ENCODE results near the gene MAB21L4. TPM values are rescaled to one million over a fixed set of nuclear protein-coding genes. Genes with fewer than 3 reads are reported as not detected.

The MAB21L4 gene
- total RNA-seq, 1 donor from 2014 or later: 2.1 TPM

DNA sequence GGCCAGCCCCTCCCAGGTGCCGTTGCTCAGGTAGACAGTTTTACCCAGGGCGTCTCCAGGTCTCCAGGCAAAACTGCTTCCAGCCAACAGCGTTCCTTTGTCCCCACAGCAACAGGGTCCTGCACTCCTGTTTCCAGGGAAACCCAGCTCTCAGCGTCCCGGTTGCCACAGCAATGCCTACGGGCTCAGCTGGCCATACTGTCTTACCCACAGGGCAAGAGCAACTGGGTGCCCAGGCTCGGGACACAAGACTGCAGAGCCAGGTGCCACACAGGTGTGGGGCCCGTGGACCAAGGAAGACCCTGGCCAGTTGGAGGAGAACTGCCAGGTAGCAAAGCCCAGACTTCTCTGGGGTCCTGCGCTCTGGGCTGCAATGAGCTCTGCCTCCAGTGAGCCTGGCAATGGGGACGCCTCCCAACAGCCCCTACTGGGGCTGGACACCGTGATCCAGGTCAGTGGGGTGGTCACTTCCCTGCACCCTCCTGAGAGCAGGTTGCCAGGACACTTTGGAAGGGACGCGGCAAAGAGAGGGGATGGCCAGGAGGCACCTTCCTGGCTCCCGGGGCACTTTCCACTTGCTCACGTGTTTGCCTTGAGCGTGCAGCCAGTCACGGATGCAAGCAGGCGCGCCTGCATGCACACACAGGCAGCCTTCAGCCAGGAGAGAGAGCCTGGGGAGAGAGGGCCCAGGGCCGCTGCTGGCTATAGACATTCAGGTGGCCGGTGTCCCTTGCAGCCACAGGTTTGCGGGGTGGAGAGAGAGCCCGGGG, 10.4 kb upstream of the MAB21L4 start, which contains the start of gene CROCC2:
TSS of gene CROCC2 (plus strand) at position 196 of the 770 bp plus-strand sequence. CDS start at position 374, 178 bp downstream.
- DNase-seq (ENCODE audit: low read depth): no peak
- no peaks in the 10 kb centered on the region for H3K36me3 ChIP-seq (ENCODE audit: control insufficient read depth, insufficient read depth, low read length)
- peaks cover 30% of the 10 kb centered on the region for H3K27me3 ChIP-seq (ENCODE audit: control insufficient read depth, insufficient read depth, low read length)
- no peak within 1 kb of the TSS for H3K4me3 ChIP-seq (ENCODE audit: low read depth, low read length)
- TF ChIP-seq, protein P1, sequence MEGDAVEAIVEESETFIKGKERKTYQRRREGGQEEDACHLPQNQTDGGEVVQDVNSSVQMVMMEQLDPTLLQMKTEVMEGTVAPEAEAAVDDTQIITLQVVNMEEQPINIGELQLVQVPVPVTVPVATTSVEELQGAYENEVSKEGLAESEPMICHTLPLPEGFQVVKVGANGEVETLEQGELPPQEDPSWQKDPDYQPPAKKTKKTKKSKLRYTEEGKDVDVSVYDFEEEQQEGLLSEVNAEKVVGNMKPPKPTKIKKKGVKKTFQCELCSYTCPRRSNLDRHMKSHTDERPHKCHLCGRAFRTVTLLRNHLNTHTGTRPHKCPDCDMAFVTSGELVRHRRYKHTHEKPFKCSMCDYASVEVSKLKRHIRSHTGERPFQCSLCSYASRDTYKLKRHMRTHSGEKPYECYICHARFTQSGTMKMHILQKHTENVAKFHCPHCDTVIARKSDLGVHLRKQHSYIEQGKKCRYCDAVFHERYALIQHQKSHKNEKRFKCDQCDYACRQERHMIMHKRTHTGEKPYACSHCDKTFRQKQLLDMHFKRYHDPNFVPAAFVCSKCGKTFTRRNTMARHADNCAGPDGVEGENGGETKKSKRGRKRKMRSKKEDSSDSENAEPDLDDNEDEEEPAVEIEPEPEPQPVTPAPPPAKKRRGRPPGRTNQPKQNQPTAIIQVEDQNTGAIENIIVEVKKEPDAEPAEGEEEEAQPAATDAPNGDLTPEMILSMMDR (IDR thresholded peaks at IDR 0.05; ENCODE audit: insufficient read depth, low read length, poor library complexity, severe bottlenecking): no peak

DNA sequence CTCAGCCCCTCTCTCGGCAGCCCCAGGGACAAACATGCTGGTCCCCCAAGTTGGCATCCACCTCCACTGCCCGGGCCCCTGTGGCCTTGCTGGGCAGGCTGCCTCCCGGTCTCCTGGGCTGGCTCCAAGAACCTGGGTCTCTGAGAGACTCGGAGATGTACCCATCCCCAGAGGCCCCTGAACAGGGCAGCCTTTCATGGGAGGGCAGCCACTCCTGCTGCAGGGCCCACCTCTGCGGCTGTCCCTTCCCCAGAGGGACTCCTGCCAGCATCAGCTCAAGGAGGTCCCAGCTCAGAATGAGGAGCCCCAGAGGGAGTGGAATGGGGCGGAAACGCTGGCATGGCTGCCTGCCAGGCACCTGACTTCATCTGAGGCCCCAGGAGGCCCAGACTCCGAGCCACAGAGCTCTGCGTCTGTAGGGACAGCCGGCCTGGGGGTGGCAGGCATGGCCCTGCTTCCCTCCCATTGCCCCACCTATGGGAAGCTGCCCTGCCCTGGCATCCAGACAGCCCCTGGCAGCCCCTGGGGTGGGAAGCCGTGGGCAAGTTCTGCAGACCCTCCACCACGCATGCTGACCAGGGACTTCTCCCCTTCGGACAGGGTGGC, 9.3 kb upstream of the MAB21L4 start:
- no peaks in the 10 kb centered on the region for H3K36me3 ChIP-seq (ENCODE audit: control insufficient read depth, insufficient read depth, low read length)
- DNase-seq (ENCODE audit: low read depth): no peak
- H3K27me3 ChIP-seq (ENCODE audit: control insufficient read depth, insufficient read depth, low read length): peaks cover 30% of the 10 kb centered on the region
- no peak overlapping the region for H3K4me3 ChIP-seq (ENCODE audit: low read depth, low read length)
- TF ChIP-seq, protein P1 (IDR thresholded peaks at IDR 0.05; ENCODE audit: insufficient read depth, low read length, poor library complexity, severe bottlenecking): no peak

DNA sequence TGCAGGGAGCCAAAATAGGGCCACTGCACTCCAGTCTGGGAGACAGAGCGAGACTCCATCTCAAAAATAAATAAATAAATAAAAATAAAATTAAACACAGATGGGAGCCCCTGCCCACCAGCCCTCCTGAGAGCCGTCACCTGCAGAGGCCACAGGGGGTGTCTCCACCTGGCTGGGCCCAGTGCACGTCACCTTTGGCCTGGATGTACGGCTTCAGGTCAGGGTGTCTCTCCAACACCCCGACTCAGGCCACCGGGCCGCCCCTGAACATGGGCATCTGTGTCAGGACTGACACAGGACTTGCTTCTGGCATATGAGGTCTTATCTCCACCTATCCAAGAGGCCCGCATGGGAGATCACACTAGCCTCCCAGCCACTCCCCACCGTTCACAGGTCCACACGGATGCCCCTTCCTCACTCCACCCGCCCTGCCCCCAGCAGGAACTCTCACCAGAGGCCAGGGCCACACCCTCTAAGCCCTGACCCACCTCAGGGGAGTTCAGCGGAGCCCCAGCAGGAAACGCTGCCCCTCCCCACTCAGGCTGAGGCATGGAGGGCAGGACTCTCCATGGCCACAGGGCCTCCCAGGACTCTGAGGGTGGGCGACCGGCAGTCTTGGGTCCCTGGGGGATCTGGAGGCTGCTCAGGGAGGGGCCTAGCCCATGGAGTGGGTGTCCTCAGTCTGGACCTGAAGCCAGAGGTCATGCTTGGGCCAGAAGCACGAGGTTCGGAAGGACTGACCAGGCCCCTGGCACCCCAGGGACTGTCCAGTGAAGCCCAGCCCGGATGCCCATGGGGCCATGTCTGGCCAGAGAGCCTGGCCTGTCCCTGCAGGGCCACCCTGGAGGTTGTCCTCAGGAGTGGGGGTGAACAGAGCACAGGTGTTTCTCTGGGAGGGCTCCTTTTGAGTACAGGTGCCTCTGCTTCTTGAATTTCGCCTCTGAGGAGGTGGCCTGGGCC, 8.5 kb upstream of the MAB21L4 start:
- no peak for DNase-seq (ENCODE audit: low read depth)
- Histone ChIP-seq H3K36me3 (ENCODE audit: control insufficient read depth, insufficient read depth, low read length) (no peaks in the 10 kb centered on the region), H3K27me3 (ENCODE audit: control insufficient read depth, insufficient read depth, low read length) (peaks cover 27% of the 10 kb centered on the region), H3K4me3 (ENCODE audit: low read depth, low read length) (no peak overlapping the region)
- TF ChIP-seq, protein P1 (IDR thresholded peaks at IDR 0.05; ENCODE audit: insufficient read depth, low read length, poor library complexity, severe bottlenecking): no peak

DNA sequence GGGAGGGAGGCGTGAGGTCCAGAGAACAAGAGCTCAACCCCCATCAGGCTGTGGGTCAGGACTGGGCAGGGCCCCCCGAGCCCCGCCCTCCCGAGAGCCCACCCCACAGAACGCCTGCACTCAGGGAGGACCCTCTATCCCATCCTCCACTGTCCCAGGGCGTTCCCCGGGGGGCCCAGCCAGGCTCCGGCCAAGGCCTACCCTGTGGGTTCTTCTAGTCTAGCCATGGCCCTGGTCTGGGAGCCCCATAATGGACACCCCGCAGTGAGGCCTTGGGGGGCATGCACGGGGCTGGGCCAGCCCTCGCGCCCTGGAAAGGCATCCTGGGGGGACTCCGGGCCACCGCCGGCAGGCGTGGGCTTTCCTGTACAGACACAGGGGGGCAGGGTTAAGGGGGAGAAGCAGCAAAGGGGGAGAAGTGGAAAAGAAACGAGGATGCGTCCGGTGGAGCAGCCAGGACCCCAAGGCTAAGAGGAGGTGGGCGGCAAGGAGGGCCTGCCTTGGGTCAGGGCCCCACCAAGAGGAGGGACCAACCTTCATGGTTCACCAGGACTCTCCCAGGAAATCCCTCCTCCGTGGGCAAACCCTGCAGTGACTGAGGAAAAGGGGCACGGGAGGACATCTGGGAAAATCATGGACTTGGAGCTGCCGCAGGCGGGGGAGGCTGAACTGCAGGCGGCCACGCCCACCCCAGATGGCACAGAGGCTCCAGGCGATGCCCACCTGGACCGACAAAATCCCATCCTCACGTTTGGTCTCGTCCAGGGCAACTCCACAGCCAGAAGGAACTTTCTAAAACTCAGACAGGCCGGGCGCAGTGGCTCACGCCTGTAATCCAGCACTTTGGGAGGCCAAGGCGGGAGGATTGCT, 7.5 kb upstream of the MAB21L4 start:
- Histone ChIP-seq H3K36me3 (ENCODE audit: control insufficient read depth, insufficient read depth, low read length) (no peaks in the 10 kb centered on the region), H3K4me3 (ENCODE audit: low read depth, low read length) (no peak overlapping the region), H3K27me3 (ENCODE audit: control insufficient read depth, insufficient read depth, low read length) (peaks cover 29% of the 10 kb centered on the region)
- no peak for DNase-seq (ENCODE audit: low read depth)
- TF ChIP-seq, protein P1 (IDR thresholded peaks at IDR 0.05; ENCODE audit: insufficient read depth, low read length, poor library complexity, severe bottlenecking): no peak

DNA sequence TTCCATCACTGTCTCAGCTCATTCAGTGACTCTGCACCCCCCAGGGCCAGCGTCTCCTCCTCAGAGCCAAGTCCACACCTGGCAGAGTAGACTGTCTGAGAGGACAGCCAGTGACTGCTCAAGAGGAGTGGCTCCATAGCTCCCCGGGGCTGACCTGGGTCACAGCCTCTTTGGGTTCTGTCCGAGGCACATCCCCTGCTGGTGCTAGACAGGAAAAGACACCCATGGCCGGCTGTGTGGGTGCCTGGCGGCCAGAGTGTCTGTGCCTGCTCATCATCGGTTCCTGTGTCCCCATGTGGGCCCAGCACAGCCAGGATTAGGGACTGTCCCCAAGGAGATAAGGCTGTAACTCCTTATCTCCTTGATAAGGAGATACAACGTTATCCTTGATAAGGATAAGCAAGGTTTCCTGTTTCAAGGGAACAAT, 6.7 kb upstream of the MAB21L4 start:
- no peak for DNase-seq (ENCODE audit: low read depth)
- TF ChIP-seq, protein P1 (IDR thresholded peaks at IDR 0.05; ENCODE audit: insufficient read depth, low read length, poor library complexity, severe bottlenecking): no peak
- no peak overlapping the region for H3K4me3 ChIP-seq (ENCODE audit: low read depth, low read length)
- no peaks in the 10 kb centered on the region for H3K36me3 ChIP-seq (ENCODE audit: control insufficient read depth, insufficient read depth, low read length)
- peaks cover 29% of the 10 kb centered on the region for H3K27me3 ChIP-seq (ENCODE audit: control insufficient read depth, insufficient read depth, low read length)
